HT1080 (cell line): Measurements from ENCODE around the gene POLE. TPM values are rescaled to one million over a fixed set of nuclear protein-coding genes. Genes with fewer than 3 reads are reported as not detected.

ENCODE experiments used
- DNase-seq: peaks from one replicate; pipeline ENCODE4 v3.0.0-alpha.2; 2015; ENCODE audit warnings: low read depth
- total RNA-seq: library from RNA; depleted of rRNA; stranded (reverse); fragments of >200 nt; shearing (Covaris generic); gene quantifications from 2 replicates; pipeline ENCODE4 v1.2.3, GENCODE V29; 2014

POLE gene
- total RNA-seq, 1 experiment from 2014 or later: 35.5 TPM

- no peak for DNase-seq
These were observed 69.1 kb downstream of the POLE start for GRCh38 chr12:132617822-132618682.

DNA sequence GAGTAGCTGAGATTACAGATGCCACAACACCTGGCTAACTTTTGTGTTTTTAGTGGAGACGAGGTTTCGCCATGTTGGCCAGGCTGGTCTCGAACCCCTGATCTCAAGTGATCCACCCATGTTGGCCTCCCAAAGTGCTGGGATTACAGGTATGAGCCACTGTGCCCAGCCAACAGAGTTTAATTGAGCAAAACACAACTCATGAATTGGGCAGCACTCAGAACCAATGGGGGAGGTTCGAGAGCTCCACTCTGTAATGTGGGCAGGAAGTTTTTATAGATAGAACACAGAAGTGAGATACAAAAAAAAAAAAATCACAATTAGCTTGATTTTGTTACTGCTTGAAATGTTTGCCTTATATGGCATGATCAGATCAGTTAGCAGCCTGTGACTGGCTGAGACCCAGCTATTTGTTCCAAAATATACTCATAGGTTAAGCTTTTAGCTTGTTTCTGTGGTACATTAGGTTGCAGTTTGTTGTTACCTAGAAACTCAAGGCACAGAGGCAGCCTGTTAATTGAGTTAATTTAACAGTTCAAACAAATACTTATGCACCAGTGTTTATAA is 69.9 kb downstream of the POLE start:
- DNase-seq: no peak

- no peak for DNase-seq
These were observed 71.5 kb downstream of the POLE start for GRCh38 chr12:132615579-132616038.

GRCh38 chr12:132614861-132615578 is 72.1 kb downstream of the POLE start:
- DNase-seq: peak; percentile 77

- DNase-seq: no peak
These were observed 73.1 kb downstream of the POLE start for GRCh38 chr12:132614029-132614428.

DNA sequence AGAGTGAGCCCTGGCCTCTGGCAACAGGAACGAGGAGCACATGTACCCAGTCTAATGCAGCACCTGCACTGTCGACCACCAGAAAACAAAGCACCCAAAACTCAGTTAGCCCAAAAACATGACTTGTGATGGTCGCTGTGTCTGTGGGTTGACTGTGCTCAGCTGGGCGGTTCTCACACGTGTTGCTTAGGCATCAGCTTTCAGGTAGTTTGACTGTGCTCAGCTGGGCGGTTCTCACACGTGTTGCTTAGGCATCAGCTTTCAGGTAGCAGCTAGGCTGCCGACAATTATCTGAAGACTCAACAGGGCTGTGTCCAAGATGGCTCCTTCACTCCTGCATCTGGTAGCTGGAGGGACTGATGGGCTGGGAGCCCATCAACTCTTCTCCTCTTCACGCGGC is 75.5 kb downstream of the POLE start:
- no peak for DNase-seq

DNA sequence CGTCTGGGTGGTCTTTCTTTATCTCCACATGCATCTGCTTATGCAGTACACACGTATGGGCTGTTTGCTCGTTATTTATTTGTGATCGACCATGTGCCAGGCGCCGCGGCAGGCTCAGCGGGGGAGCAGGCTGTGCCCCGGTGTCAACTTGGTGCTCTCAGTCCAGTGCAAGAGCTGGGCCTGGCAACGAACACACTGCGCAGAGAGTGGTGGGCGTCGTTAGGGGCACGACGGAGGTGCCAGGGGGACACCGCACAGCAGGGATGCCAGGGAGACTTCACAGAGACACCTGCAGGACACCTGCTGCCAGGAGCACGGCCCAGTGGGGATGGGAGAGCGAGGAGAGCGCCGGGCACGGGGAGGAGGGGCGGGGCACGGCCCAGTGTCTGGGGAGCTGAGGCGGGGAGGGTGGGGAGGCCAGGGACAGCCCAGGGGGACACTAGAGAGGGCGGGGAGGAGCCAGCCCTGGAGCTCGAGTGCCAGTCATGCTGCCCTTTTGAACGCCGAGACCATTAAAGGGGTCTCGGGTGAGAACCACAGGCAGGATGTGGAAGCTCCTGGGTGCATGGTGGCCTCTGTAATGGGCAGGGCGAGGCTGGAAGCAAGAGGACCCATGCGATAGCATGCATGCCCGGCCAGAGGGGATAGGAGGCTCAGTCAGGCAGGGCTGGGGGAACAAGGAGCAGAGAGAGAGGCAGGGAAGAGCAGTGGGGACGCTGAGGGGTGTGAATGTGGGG is 76.1 kb downstream of the POLE start:
- no peak for DNase-seq

DNA sequence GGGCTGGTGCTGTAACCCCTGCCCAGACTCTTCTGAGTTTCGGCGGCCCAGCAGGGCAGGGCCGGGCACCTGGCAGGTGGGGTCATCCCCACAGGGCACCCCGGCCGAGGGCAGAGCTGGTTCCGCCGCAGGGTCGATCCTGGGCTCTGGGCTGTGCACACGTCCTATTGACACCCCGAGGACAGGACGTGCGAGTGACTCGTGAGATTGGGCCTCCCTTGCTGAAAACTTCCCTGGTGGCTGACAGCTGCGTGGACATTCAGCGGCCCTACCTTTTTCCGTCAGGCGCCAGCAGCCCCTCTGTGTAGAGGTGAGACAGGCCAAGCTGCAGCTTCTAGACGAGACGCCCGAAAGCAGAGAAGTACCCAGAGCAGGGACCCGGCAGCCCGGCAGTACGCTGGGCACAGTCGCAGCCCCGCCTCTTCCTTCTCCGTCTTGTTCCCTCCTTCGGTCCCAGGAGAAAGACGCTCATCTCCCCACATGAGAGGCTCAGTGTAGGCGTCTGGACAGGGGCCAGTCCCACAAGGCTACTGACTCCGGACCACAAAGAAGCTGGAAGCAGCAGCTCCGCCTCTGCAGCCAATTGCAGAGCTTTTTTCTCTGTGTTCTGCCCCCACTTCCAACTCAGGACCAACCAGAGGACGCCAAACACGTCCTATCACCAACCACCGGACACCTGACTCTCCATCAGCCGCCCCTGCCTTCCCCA is 76.9 kb downstream of the POLE start, which contains the start of gene LRCOL1:
LRCOL1 (minus strand) TSS at position 532 of the 709 bp plus-strand sequence. CDS start 4,331 bp downstream, outside the sequence.
- peak; percentile 19 for DNase-seq

GRCh38 chr12:132608231-132609171 is 78.6 kb downstream of the POLE start:
- DNase-seq: no peak

- no peak for DNase-seq
These were observed 80.2 kb downstream of the POLE start for GRCh38 chr12:132606927-132607326.

GRCh38 chr12:132606466-132606865 is 80.7 kb downstream of the POLE start:
- DNase-seq: no peak

DNA sequence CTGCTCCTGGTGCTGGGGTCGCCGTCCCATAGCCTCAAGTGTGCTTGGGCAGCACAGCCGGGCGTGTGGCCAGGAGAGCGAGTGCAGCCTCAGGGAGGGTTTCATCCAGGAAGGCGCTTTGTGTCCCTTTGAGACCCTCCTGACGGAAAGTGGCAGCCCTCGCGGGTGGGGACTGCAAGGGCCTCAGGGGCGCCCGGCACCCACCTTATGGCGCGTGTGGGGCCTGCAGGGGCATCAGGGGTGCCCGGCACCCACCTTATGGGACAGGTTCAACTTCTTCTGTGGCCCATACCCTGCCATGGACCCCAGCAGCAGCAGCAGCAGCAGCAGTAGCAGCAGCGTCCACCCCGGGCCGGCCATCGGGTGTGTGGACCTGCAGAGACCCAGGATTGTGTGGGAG is 81.2 kb downstream of the POLE start:
- no peak for DNase-seq

DNA sequence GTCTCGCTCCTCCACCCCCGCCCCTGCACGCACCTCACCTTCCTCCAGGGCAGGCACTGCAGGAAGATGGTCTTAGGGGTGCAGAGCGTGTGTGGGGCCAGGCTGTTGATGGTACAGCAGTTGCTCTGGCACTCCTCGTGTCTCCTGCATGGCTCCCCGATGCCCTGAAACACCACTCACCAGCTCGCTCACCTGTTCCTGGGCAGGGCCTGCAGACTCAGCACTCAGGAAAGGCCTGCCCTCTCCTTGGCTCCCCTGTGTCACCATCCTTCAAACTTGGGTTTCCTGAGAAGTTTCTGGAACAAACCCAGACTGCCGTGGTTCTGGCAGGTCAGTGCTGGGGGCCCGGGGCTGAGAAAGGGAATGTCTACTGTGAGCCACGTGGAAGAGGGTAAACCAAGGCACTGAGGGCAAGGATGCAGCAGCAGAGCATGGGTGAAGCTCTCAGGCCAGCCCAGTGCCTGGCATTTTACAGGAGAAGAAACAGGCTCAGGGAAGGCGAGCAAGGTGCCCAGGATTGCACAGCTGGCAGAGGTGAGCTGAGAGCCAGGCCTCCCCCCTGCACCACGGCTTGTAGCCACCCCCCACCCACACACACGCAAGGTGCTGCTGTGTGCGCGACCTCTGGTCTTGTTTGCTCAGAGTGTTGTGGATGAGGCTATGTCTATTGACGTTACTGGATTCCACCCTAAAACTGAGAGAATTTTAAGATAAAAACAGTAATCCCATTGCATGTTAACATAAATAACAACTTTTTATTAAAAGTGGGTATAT is 82.3 kb downstream of the POLE start:
- DNase-seq: no peak

DNA sequence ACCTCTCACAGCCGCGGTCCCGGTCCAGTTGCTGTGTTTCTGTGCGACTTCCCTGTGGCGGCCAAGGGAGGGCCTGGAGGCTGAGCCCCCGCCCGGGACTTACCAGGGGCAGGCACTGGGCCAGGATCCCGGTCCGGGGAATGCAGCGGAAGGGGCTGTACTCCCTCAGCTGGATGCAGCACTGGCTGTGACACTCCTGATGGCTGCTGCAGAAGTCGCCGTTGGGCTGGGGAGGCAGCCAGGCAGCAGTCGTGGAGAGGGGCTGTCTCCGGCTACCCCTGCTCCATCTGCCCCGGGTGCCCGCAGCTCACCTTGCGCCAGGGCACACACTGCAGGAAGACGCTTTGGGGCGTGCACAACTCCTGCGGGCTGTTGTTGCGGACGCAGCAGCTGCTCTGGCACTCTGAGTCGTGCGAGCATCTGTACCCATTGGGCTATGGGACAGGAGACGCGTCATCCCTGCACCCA is 83.0 kb downstream of the POLE start:
- no peak for DNase-seq

DNA sequence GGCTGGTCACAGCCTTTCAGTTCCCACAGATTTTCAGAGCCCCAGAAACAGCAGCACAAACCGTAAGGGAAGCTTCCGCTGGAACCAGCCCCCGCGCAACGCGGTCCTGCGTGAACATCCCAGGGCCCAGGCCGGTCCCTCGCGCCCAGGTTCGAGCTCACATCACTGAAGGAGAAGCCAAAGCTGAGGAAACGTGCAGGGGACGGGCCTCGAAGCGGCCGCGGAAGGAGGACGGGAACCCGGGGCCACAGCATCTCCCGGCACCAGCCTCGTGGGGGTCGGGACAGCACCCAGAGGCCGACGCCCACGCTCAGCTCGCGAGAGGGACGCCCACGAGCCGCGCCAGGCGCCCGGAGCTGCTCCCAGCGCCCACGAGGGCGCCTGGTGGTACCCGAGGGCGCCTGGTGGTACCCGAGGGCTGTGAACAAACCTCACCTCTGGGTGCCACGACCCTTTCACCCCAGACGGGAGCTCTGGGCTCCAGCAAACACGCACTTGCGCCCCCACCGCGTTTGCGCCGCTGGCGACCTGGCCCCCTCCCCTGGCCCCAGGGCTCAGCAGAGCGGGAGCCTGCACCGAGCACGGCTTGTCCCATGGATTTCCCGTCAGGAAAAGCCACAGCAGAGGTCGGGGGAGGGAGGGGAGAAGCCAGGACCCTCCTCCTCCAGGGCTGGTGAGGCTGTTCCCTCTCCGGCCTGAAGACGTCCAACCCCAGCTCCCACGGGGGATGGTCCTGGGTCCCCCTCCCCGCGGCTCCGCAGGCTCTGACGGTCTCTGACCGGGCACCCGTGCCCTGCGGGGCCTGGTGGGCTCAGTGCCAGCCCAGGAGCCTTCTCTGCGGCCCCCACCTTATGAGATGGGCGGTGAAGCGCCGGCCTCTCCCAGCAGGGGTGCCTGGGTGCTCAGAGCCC is 83.6 kb downstream of the POLE start:
- DNase-seq: no peak

DNA sequence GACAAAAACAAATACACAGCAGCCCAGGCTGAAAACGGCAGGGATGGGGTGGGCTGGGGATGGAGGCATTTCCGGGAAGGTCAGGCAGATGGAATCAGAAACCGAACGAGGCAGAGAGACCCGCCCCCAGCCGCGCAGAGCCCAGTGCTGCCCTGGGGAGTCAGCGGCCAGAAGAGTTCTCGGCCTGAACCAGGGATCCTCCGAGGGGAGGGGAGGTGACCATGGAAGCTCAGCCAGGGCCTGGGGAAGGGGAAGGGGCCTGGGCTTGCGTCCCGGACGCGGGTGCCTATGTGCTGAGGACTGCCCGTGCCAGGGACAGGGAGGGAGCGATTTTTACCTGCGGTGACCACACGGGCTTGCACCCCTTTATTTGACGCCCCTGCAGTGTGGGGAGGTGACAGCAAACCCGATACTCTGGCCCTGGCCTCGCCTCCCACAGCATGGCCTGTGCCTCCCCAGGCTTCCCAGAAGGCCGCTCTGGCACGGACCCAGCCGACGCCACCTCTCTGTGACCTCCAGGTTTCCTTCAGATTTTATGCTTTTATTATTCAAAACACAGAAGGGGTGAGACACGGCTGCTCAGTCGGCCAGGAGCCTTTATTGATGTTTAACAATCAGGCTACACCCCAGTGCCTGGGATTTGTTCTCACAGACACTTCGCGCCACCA is 84.4 kb downstream of the POLE start:
- DNase-seq: no peak
